Thymus (tissue), 11 donors: ENCODE data around the gene RETN. TPM values are rescaled to one million over a fixed set of nuclear protein-coding genes. Genes with fewer than 3 reads are reported as not detected.

Experiments used
- DNase-seq, 9 donors: peaks; one replicate each; pipeline ENCODE4 v3.0.0-alpha.2; 2013; ENCODE audit warnings: low spot score in 9 of 9, low read depth in 6 of 9, missing footprints in 1 of 9
- H3K27ac ChIP-seq, 2 donors: one replicate each; pipeline ENCODE4 v1.5.1; 2013; ENCODE audit warnings: control low read depth in 1 of 2, low read depth in 1 of 2, low read length in 1 of 2, mild to moderate bottlenecking in 1 of 2, moderate library complexity in 1 of 2
- H3K27me3 ChIP-seq, 2 donors: one replicate each; pipeline ENCODE4 v1.5.1; 2013; ENCODE audit warnings: low read length in 1 of 2; ENCODE audit not compliant: control insufficient read depth in 2 of 2, insufficient read depth in 1 of 2
- H3K36me3 ChIP-seq, 2 donors: one replicate each; pipeline ENCODE4 v1.5.1; 2013; ENCODE audit warnings: low read length in 1 of 2, mild to moderate bottlenecking in 1 of 2, moderate library complexity in 1 of 2; ENCODE audit not compliant: control insufficient read depth in 2 of 2, insufficient read depth in 2 of 2
- H3K4me1 ChIP-seq, 2 donors: one replicate each; pipeline ENCODE4 v1.5.1; 2013; ENCODE audit warnings: low read length in 2 of 2; ENCODE audit not compliant: control insufficient read depth in 2 of 2, insufficient read depth in 2 of 2
- H3K4me3 ChIP-seq, 2 donors: one replicate each; pipeline ENCODE4 v1.5.1; 2013; ENCODE audit warnings: low read length in 2 of 2, control low read depth in 1 of 2, mild to moderate bottlenecking in 1 of 2
- H3K9me3 ChIP-seq, 2 donors: one replicate each; pipeline ENCODE4 v1.5.1; 2013; ENCODE audit warnings: low read length in 1 of 2, mild to moderate bottlenecking in 1 of 2; ENCODE audit not compliant: control insufficient read depth in 2 of 2, insufficient read depth in 1 of 2
- WGBS: extraction: QIAGEN DNeasy Blood & Tissue Kit; methylation state at CpG from one replicate; pipeline ENCODE4 v1.1.7; 2013; 5-methylcytosine and 5-hydroxymethylcytosine counted together
- polyA plus RNA-seq: library from polyadenylated mRNA; stranded (reverse); fragments of 200-250 nt; gene quantifications from one replicate; pipeline ENCODE4 v1.2.3, GENCODE V29; 2013
- total RNA-seq: library from RNA; stranded (reverse); fragments of 120-200 nt; gene quantifications from one replicate; pipeline ENCODE4 v1.2.4, GENCODE V29; 2013
- donor health status: healthy.

The RETN gene
- total and polyA plus RNA-seq, 2 donors = 9.5 to 33.1 TPM

DNA sequence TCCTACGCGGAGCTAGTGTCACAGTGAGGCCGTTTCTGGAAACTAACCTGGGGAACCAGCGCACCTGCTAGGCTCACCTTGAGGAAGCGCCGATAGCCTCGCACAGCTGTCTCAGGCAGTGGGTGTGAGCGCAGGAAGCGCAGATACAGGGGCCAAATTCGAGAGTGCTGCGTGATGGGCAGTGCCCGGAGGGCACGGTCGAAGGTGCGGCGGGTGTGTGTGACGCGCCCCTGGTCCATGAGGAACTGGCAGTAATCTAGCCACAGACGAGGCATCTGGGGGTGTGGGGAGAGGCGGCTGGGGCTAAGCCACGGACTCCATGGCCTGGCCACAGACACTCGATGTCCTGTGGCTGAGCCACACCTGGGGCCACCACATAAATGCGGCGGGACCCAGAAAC is 41.7 kb upstream of the RETN start:
- Histone ChIP-seq H3K4me3 (no peak overlapping the region), H3K4me1 (peaks cover 18 to 28% of the 10 kb centered on the region in 2 donors)

DNA sequence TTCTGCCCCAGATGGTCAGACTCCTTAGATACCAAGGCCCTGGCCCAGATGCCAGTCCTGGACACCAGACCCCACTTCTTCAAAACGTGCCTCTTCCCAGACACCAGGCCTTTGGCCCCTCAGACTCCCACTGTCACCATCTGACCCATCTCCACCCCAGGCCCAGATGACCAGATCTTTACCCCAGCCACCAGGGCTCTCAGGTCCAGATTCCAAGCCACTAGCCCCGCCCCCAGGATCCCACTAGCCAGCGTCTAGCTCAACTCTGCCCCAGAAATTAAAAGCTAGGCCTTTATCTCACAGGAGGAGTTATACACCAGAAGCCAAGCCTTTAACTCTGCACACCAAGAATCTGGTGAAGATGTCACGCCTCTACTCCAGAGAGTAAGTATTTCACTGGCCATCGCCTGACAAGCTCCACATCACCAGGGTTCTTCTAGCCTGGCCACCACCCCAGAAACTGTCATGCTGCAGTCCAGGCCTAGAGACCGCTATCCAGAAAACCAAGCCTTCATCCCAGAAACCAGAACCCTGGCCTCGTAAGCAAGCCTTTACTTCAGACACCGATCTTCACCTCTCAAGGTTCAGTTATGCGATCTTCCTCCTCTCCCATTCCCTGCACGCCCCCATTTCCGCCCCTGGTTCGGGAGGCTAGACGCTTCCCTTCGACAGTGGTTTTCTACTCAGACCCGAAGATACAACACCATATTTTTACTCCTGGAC is 40.1 kb upstream of the RETN start:
- H3K4me1 ChIP-seq = peaks cover 23 to 38% of the 10 kb centered on the region in 2 donors
- H3K4me3 ChIP-seq = peak overlapping the region; percentile 82 to 91
- DNase-seq = no peak
- H3K9me3 ChIP-seq = peaks cover 0 to 3% of the 10 kb centered on the region in 2 donors
- H3K27me3 ChIP-seq = no peaks in the 10 kb centered on the region
- 8% methylated on average over 15 of the region's 15 CpGs for WGBS
- peak overlapping the region; percentile 44 to 66 for H3K27ac ChIP-seq
- H3K36me3 ChIP-seq = peaks cover 40 to 56% of the 10 kb centered on the region in 2 donors

More for the DNA sequence above, 41.7 kb upstream of the RETN start:
- 98% methylated on average over 24 of the region's 24 CpGs for WGBS
- Histone ChIP-seq H3K27me3 (no peaks in the 10 kb centered on the region), H3K9me3 (peaks cover 2 to 3% of the 10 kb centered on the region in 2 donors), H3K36me3 (peaks cover 47 to 65% of the 10 kb centered on the region in 2 donors), H3K27ac (no peak overlapping the region)
- no peak for DNase-seq

DNA sequence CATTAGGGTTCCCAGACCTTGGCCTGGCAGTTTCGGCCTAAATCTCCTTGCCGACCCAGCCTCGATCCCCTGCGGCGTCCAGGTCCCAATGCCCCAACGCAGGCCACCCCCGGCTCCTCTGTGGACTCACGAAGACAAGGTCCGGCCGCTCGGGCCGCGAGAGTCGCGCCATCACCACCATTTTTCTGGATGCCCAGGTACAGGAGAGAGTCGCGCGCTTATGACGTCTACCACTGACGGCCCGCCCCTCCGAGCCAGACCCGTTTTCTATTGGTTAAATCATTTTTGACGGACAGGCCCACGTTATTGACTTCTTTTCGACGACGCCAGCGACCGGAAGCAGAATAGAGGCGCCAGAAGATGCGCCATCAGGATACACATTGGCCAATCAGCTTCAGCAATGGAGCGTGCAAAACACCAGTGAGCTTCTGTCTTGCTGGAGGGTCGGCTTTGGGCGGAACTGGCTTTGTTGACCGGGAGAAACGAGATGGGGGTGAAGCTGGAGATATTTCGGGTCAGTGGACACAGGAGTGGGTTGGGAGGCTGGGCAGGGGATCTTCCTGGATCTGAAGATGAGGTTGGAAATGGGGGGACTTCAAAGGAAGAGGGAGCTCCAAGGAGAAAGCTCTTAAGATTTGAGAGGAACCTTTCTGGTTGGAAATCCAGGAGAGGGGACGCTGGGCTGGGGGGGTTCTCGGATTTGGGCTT is 39.3 kb upstream of the RETN start, which contains the start of the genes PET100 and XAB2:
Gene PET100, plus strand, starts transcription at position 447 of the 708 bp plus-strand sequence. Its CDS starts 41 bp downstream, at position 488.
Gene XAB2, minus strand, starts transcription at position 199 of the 708 bp plus-strand sequence. Its CDS starts 18 bp downstream, at position 181.
- Histone ChIP-seq H3K36me3 (peaks cover 33 to 49% of the 10 kb centered on the region in 2 donors), H3K4me1 (peaks cover 28 to 43% of the 10 kb centered on the region in 2 donors)
- under 1% methylated on average over 40 of the region's 40 CpGs for WGBS

DNA sequence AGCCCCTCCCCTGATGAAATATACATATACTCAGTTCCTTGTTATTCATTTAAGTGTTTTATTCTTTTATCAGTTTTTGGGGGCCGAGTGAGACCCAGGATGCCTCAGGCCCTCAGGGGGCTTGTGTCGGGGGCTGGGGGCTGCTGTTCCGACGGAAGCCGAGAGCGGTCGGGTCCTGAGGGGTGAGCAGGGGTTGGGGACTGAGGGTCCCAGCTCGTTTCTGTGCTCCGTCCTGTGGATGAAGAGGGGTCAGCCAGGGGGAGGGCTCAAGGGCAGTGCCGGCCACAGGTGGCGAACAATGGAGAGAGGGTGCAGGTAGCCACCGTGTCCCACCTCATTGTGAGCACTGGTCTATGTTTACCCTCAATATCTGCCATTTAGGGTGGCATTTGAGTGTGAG is 37.3 kb upstream of the RETN start:
- WGBS = 96% methylated on average over 12 of the region's 12 CpGs
- peaks cover 38 to 48% of the 10 kb centered on the region in 2 donors for H3K4me1 ChIP-seq
- H3K9me3 ChIP-seq = peaks cover 0 to 6% of the 10 kb centered on the region in 2 donors
- H3K27ac ChIP-seq = no peak overlapping the region
- no peak for DNase-seq
- no peak overlapping the region for H3K4me3 ChIP-seq
- H3K27me3 ChIP-seq = no peaks in the 10 kb centered on the region
- peaks cover 22 to 28% of the 10 kb centered on the region in 2 donors for H3K36me3 ChIP-seq

More for the DNA sequence above, 39.3 kb upstream of the RETN start, which contains the start of the genes PET100 and XAB2:
- H3K9me3 ChIP-seq = peaks cover 0 to 3% of the 10 kb centered on the region in 2 donors
- DNase-seq = peak; percentile 95 to 99 (median 98)
- H3K27me3 ChIP-seq = no peaks in the 10 kb centered on the region
- H3K27ac ChIP-seq = peak within 1 kb of the TSS; percentile 81 to 83
- H3K4me3 ChIP-seq = peak within 1 kb of the TSS; percentile 82 to 91

DNA sequence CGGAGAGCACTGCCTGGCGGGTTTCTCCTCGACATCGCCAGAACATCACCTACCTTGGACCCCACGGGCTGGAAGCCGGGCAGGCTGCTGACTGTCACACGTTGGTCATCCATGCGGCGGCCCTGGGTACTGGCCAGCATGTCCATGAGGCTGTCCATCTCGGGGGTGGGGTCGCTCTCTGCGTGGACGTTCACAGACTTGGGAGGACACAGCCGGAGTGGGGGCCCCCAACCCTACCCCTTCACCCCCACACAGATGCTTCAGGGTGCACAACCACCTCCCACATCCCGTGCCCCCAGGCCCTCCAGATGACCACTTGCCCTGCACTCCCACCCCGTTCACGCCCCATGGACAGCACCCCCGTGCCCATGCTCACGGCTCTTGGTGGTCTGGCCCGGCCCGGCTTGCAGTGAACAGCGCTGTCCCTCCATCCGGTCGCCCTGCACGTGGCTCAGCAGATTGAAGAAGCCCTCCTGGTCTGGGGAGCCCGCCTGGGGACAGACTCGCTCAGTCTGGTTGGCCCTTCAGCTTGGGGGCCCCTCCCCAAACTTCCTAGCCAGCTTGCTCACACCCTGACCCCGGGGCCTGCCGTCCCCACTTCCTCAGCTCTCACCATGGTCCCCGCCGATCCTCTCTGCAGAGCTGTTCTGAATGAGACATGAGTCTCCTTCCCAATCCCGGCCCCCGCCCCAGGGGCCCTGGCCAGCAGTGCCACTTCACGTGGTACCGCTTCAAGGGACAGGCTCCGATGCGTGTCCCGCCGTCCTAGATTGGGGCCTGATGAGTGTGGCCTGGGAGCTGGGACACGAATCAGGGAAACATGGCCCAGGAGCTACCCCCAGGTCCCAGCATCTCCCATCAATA is 36.3 kb upstream of the RETN start:
- WGBS = 97% methylated on average over 40 of the region's 40 CpGs
- H3K36me3 ChIP-seq = peaks cover 15 to 20% of the 10 kb centered on the region in 2 donors
- H3K4me1 ChIP-seq = peaks cover 40 to 54% of the 10 kb centered on the region in 2 donors
- no peak overlapping the region for H3K4me3 ChIP-seq
- no peak for DNase-seq
- no peaks in the 10 kb centered on the region for H3K27me3 ChIP-seq
- no peak overlapping the region for H3K27ac ChIP-seq
- peaks cover 0 to 9% of the 10 kb centered on the region in 2 donors for H3K9me3 ChIP-seq

DNA sequence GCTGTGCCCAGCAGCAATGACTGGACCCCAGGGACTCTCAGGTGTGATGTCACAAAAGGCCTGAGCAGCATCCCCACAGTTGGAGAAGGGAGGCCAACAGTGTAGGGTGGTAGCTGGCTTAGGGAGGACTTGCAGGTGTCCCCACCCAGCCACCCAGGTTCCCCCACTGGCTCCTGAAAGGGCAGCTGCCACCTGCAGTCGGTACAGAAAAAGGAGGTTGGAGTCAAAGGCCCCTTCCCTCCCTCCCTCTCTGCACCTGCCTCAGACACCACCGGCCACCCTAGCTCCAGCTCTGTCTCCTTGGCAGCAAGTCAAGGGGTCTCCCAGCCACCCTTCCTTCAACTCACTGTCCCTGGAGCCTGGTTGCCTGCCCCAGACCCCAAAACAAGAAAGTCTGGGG is 35.2 kb upstream of the RETN start, which contains the start of gene PCP2:
Gene PCP2, minus strand, starts transcription at position 22 of the 400 bp plus-strand sequence. CDS start 262 bp downstream, outside the sequence.
- Histone ChIP-seq H3K36me3 (peaks cover 16 to 19% of the 10 kb centered on the region in 2 donors), H3K4me3 (no peak within 1 kb of the TSS), H3K9me3 (peaks cover 0 to 9% of the 10 kb centered on the region in 2 donors), H3K27me3 (no peaks in the 10 kb centered on the region), H3K4me1 (peaks cover 41 to 54% of the 10 kb centered on the region in 2 donors), H3K27ac (peak within 1 kb of the TSS in 1 of 2 donors; percentile 29)
- DNase-seq = peak in 3 of 9 donors; percentile 44 to 59 (median 50)
- WGBS = 36% methylated on average over 2 of the region's 2 CpGs

DNA sequence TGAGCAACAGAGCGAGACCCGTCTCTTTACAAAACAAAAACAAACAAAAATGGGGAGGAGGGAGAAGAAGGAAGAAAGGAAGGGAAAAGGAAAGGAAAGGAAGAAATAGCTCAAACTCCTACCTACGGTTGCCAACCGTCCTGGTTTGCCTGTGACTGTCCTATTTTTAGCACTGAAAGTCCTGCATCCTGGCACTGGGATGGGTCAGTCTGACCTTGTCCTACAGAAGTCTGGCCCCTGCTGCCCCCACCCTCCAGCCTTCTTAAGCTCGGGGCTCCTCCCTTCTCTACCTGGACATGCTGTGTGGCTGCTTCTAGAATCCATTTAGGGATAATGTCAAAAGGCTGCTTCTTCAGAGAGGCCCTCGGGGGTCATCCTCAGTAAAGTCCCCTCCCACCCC is 33.2 kb upstream of the RETN start:
- Histone ChIP-seq H3K36me3 (peaks cover 33 to 34% of the 10 kb centered on the region in 2 donors), H3K27ac (no peak overlapping the region), H3K4me3 (no peak overlapping the region), H3K27me3 (no peaks in the 10 kb centered on the region), H3K4me1 (peaks cover 34 to 57% of the 10 kb centered on the region in 2 donors), H3K9me3 (peaks cover 0 to 6% of the 10 kb centered on the region in 2 donors)
- WGBS = 89% methylated on average over 6 of the region's 6 CpGs
- DNase-seq = no peak

DNA sequence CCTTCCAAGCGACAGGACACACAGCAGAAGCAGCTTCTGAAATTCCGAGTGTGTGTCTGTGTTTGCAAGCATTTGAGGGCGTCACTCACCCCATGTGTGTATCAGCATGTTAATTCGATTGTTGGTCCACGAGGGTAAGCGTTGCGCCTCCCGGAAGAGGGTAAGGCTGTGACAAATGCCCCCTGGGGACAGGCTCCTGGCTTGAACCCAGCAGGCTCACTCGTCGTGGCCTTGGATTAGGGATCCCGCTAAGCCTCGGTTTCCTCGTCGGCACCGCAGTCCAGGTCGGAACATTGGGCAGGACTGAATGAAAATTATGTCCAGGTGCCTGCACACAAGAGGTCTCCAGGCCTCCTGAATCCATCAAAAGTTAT is 32.5 kb upstream of the RETN start:
- peak overlapping the region; percentile 84 to 91 for H3K27ac ChIP-seq
- peaks cover 0 to 6% of the 10 kb centered on the region in 2 donors for H3K9me3 ChIP-seq

More for the DNA sequence above, 32.5 kb upstream of the RETN start:
- no peaks in the 10 kb centered on the region for H3K27me3 ChIP-seq
- peak overlapping the region; percentile 86 to 96 for H3K4me3 ChIP-seq
- peaks cover 32 to 58% of the 10 kb centered on the region in 2 donors for H3K4me1 ChIP-seq
- H3K36me3 ChIP-seq = peaks cover 35 to 39% of the 10 kb centered on the region in 2 donors
- no peak for DNase-seq
- WGBS = 81% methylated on average over 16 of the region's 16 CpGs
